RWPE1 (cell line): Measurements from ENCODE around the gene SEMA4C.

Experiments used
- CTCF ChIA-PET: fragments of 350-600 bp; sonication (Branson Sonifier 250); formaldehyde crosslinking; extraction: SDS; loops from one replicate; lab custom pipeline; 2021; lab: Yijun Ruan, JAX
- POLR2A ChIA-PET: fragments of 400-600 bp; formaldehyde crosslinking; extraction: SDS; loops from one replicate; lab custom pipeline; 2020; ENCODE audit warnings: antibody characterized with exemption; ENCODE audit not compliant: low non-redundant PET; lab: Yijun Ruan, JAX
- DNase-seq: peaks from one replicate; pipeline ENCODE4 v3.0.0; 2012; ENCODE audit warnings: low spot score
- H3K27ac ChIP-seq: fragments of 450-650 bp; 2 replicates; pipeline ENCODE4 v1.5.1; 2017
- CTCF ChIP-seq: fragments of 450-650 bp; conservative IDR thresholded peaks from 2 replicates; pipeline ENCODE4 v1.5.1; 2017; ENCODE audit warnings: low read depth, mild to moderate bottlenecking

The SEMA4C gene

GRCh38 chr2:96869822-96870625, at the start of gene SEMA4C:
Gene SEMA4C (minus strand): TSS chr2:96870080. CDS start chr2:96867886, 2,194 bp downstream.
- POLR2A ChIA-PET = no interaction called here
- H3K27ac ChIP-seq = peak within 1 kb of the TSS; percentile 89
- DNase-seq = no peak
- TF ChIP-seq CTCF = no peak
- CTCF ChIA-PET = interaction anchor here (2.0 to 3.1 kb wide), 2 partner anchors 80 to 81 kb away, joined by 10 to 27 read pairs; no protein-coding TSS in a partner anchor

- TF ChIP-seq CTCF = no peak
- no peak for DNase-seq
- CTCF ChIA-PET = no interaction called here
- H3K27ac ChIP-seq = no peak overlapping the region
- POLR2A ChIA-PET = no interaction called here
These were observed 49.1 kb upstream of the SEMA4C start for GRCh38 chr2:96918754-96919550.

- DNase-seq = no peak
- no peak overlapping the region for H3K27ac ChIP-seq
- CTCF ChIA-PET = no interaction called here
- TF ChIP-seq CTCF = no peak
- POLR2A ChIA-PET = no interaction called here
These were observed 48.3 kb upstream of the SEMA4C start for GRCh38 chr2:96918092-96918753.

GRCh38 chr2:96916646-96917543, 47.0 kb upstream of the SEMA4C start:
- ChIA-PET POLR2A (no interaction called here), CTCF (interaction anchor here (0.6 kb wide), 1 partner anchor 581 kb away, joined by 3 read pairs; the partner anchor contains the start of gene NCAPH)

GRCh38 chr2:96916156-96916630, 46.3 kb upstream of the SEMA4C start:
- H3K27ac ChIP-seq = peak overlapping the region; percentile 63
- no peak for TF ChIP-seq CTCF
- ChIA-PET CTCF (no interaction called here), POLR2A (no interaction called here)
- no peak for DNase-seq

More at GRCh38 chr2:96916646-96917543, 47.0 kb upstream of the SEMA4C start:
- TF ChIP-seq CTCF = no peak
- peak; percentile 41 for DNase-seq
- peak overlapping the region; percentile 63 for H3K27ac ChIP-seq
